ENCODE measurements around the gene CELA3A. TPM values are rescaled to one million over a fixed set of nuclear protein-coding genes. Genes with fewer than 3 reads are reported as not detected.

The CELA3A gene
- total RNA-seq (2013), result not detected
- polyA plus RNA-seq (not detected), polyA minus RNA-seq (not detected in 2 replicates), total RNA-seq (0 to 0.23 (median 0) reads per million in 11 experiments)

GRCh38 chr1:22001409-22001808 lies at the start of gene CELA3A:
Gene CELA3A, plus strand, starts transcription at chr1:22001657. Its CDS starts 18 bp downstream, at chr1:22001675.
- Histone ChIP-seq H3K27ac (ENCODE audit: low read depth in 1 of 2, low read length in 2 of 2) (no peak within 1 kb of the TSS), H4K20me1 (ENCODE audit: insufficient read depth, low read length) (no peaks in the 10 kb centered on the region), H3K4me3 (replicated peaks in 1 of 3; ENCODE audit: low read depth in 2 of 3, low read length in 3 of 3) (no peak within 1 kb of the TSS), H3K9me3 (replicated peaks in 1 of 2; ENCODE audit: control insufficient read depth in 1 of 2, insufficient read depth in 1 of 2, low read length in 2 of 2) (no peaks in the 10 kb centered on the region), H3K79me2 (ENCODE audit: insufficient read depth, low read length) (no peaks in the 10 kb centered on the region), H3K4me2 (replicated peaks; ENCODE audit: extremely low read depth, low read length, poor library complexity, severe bottlenecking) (no peak within 1 kb of the TSS), H3K27me3 (ENCODE audit: control insufficient read depth in 2 of 2, insufficient read depth in 2 of 2, low read length in 2 of 2) (no peaks in the 10 kb centered on the region), H3K4me1 (ENCODE audit: control insufficient read depth in 1 of 2, insufficient read depth in 2 of 2, low read length in 2 of 2) (no peaks in the 10 kb centered on the region), H2AFZ (ENCODE audit: insufficient read depth, low read depth, low read length, poor library complexity, severe bottlenecking) (no peak within 1 kb of the TSS), H3K9ac (ENCODE audit: insufficient read depth, low read length, poor library complexity, severe bottlenecking) (no peak within 1 kb of the TSS), H3K36me3 (replicated peaks in 1 of 2; ENCODE audit: control insufficient read depth in 1 of 2, insufficient read depth in 2 of 2, low read length in 2 of 2) (no peaks in the 10 kb centered on the region)
- intact Hi-C loops (cut with micrococcal nuclease), result no loop called here
- H3K4me1 Mint-ChIP-seq, result no peaks in the 10 kb centered on the region
- no peak within 1 kb of the TSS for H3K4me3 Mint-ChIP-seq
- TF ChIP-seq CTCF (IDR thresholded peaks at IDR 0.05), result no peak
- DNase-seq, result no peak
- 73% methylated on average over 5 of the region's 5 CpGs for WGBS (ENCODE audit: insufficient coverage)
- H3K36me3 Mint-ChIP-seq, result no peaks in the 10 kb centered on the region
- no peaks in the 10 kb centered on the region for H3K9me3 Mint-ChIP-seq
- peaks cover 0 to 5% (median 2%) of the 10 kb centered on the region in 3 donors for H3K27me3 Mint-ChIP-seq (ENCODE audit: low read depth in 3 of 3)
- H3K27ac Mint-ChIP-seq, result peak within 1 kb of the TSS in 1 of 7 donors; percentile 77

- H3K27ac Mint-ChIP-seq, result peak overlapping the region in 1 of 7 donors; percentile 17
Observed at GRCh38 chr1:21952786-21953520, 48.5 kb upstream of the CELA3A start.

More at GRCh38 chr1:21952786-21953520, 48.5 kb upstream of the CELA3A start:
- Histone ChIP-seq H3K36me3 (replicated peaks in 1 of 2; ENCODE audit: control insufficient read depth in 1 of 2, insufficient read depth in 2 of 2, low read length in 2 of 2) (no peaks in the 10 kb centered on the region), H3K27me3 (ENCODE audit: control insufficient read depth in 2 of 2, insufficient read depth in 2 of 2, low read length in 2 of 2) (no peaks in the 10 kb centered on the region), H3K9ac (ENCODE audit: insufficient read depth, low read length, poor library complexity, severe bottlenecking) (no peak overlapping the region), H3K4me2 (replicated peaks; ENCODE audit: extremely low read depth, low read length, poor library complexity, severe bottlenecking) (no peak overlapping the region), H3K9me3 (replicated peaks in 1 of 2; ENCODE audit: control insufficient read depth in 1 of 2, insufficient read depth in 1 of 2, low read length in 2 of 2) (no peaks in the 10 kb centered on the region), H3K27ac (ENCODE audit: low read depth in 1 of 2, low read length in 2 of 2) (no peak overlapping the region), H3K79me2 (ENCODE audit: insufficient read depth, low read length) (no peaks in the 10 kb centered on the region), H3K4me3 (replicated peaks in 1 of 3; ENCODE audit: low read depth in 2 of 3, low read length in 3 of 3) (no peak overlapping the region), H4K20me1 (ENCODE audit: insufficient read depth, low read length) (no peaks in the 10 kb centered on the region), H3K4me1 (ENCODE audit: control insufficient read depth in 1 of 2, insufficient read depth in 2 of 2, low read length in 2 of 2) (no peaks in the 10 kb centered on the region), H2AFZ (ENCODE audit: insufficient read depth, low read depth, low read length, poor library complexity, severe bottlenecking) (no peak overlapping the region)
- no peaks in the 10 kb centered on the region for H3K36me3 Mint-ChIP-seq
- H3K27me3 Mint-ChIP-seq (ENCODE audit: low read depth in 3 of 3), result peaks cover 0 to 8% (median 5%) of the 10 kb centered on the region in 3 donors
- intact Hi-C loops (cut with micrococcal nuclease), result no loop called here
- no peak for DNase-seq
- H3K9me3 Mint-ChIP-seq, result peaks cover 0 to 3% (median 0%) of the 10 kb centered on the region in 7 donors
- H3K4me3 Mint-ChIP-seq, result no peak overlapping the region
- H3K4me1 Mint-ChIP-seq, result peaks cover 7% of the 10 kb centered on the region
- no peak for TF ChIP-seq CTCF (IDR thresholded peaks at IDR 0.05)
- WGBS (ENCODE audit: insufficient coverage), result 100% methylated on average over 3 of the region's 6 CpGs

Measured in CD14-positive monocyte (primary cell).